ENCODE results near the gene RAD51B.

DNA sequence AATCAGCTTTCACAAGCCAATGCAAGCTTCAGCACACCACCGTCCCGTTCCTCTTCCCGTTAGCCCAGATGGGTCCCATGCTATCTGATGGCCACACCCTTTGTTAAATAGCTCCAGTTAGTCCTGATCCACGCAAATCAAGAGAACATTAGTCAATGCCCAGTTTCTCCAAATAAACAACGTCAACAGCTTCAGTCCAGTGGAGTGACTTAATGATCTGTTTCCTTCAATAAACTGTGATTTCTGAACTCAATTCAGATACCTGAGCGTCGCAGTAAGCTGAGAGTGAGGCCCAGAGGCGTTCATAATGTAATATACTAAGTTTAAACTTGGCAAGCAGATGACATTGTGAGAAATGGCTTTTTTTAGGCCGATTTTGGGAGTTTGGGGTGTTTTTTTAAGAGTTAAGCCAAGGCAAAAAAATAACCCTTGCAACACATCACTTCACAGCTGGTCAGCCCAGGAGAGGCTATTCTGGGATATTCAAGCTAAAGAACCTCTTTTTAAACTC, 861.0 kb downstream of the RAD51B start:
- TF ChIP-seq, protein P1, sequence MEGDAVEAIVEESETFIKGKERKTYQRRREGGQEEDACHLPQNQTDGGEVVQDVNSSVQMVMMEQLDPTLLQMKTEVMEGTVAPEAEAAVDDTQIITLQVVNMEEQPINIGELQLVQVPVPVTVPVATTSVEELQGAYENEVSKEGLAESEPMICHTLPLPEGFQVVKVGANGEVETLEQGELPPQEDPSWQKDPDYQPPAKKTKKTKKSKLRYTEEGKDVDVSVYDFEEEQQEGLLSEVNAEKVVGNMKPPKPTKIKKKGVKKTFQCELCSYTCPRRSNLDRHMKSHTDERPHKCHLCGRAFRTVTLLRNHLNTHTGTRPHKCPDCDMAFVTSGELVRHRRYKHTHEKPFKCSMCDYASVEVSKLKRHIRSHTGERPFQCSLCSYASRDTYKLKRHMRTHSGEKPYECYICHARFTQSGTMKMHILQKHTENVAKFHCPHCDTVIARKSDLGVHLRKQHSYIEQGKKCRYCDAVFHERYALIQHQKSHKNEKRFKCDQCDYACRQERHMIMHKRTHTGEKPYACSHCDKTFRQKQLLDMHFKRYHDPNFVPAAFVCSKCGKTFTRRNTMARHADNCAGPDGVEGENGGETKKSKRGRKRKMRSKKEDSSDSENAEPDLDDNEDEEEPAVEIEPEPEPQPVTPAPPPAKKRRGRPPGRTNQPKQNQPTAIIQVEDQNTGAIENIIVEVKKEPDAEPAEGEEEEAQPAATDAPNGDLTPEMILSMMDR (conservative IDR thresholded peaks at IDR 0.05 in 1 of 2, IDR thresholded peaks at IDR 0.05 in 1 of 2; ENCODE audit: low read depth in 1 of 2, low read length in 2 of 2) = no peak
- no peak for TF ChIP-seq EZH2 (IDR thresholded peaks at IDR 0.05; ENCODE audit: low read length, missing control alignments)
